Endodermal cell (in vitro differentiated cells): ENCODE measurements around the gene APELA. TPM values are rescaled to one million over a fixed set of nuclear protein-coding genes. Genes with fewer than 3 reads are reported as not detected.

ENCODE experiments used
- DNase-seq: peaks from one replicate; pipeline ENCODE4 v3.0.0-alpha.2; 2017
- H3K27ac ChIP-seq: 2 replicates; pipeline ENCODE4 v1.5.1; 2013; ENCODE audit warnings: mild to moderate bottlenecking, low read depth, low read length, moderate library complexity
- H3K27me3 ChIP-seq: 2 replicates; pipeline ENCODE4 v1.6.1; 2013; ENCODE audit warnings: mild to moderate bottlenecking, low read length, moderate library complexity; ENCODE audit not compliant: insufficient read depth, control insufficient read depth, poor library complexity, severe bottlenecking
- H3K36me3 ChIP-seq: 2 replicates; pipeline ENCODE4 v1.7.0; 2013; ENCODE audit warnings: mild to moderate bottlenecking, low read length, moderate library complexity; ENCODE audit not compliant: control insufficient read depth, insufficient read depth
- H3K4me1 ChIP-seq: one replicate; pipeline ENCODE4 v1.7.0; 2013; ENCODE audit warnings: low read length; ENCODE audit not compliant: control insufficient read depth, insufficient read depth
- H3K4me3 ChIP-seq: 2 replicates; pipeline ENCODE4 v1.5.1; 2013; ENCODE audit warnings: mild to moderate bottlenecking, low read length, moderate library complexity
- H3K9ac ChIP-seq: 2 replicates; pipeline ENCODE4 v1.6.1; 2013; ENCODE audit warnings: mild to moderate bottlenecking, low read length, moderate library complexity; ENCODE audit not compliant: poor library complexity, severe bottlenecking; ENCODE audit errors: extremely low read depth
- H3K9me3 ChIP-seq: 2 replicates; pipeline ENCODE4 v1.6.1; 2013; ENCODE audit warnings: mild to moderate bottlenecking, low read length, moderate library complexity; ENCODE audit not compliant: control insufficient read depth
- H3K27ac Mint-ChIP-seq: 2 replicates; pipeline ENCODE4 v1.8.0; 2020; ENCODE audit warnings: mixed read lengths
- H3K27me3 Mint-ChIP-seq: 2 replicates; pipeline ENCODE4 v1.8.0; 2021; ENCODE audit warnings: mild to moderate bottlenecking, mixed read lengths; ENCODE audit not compliant: insufficient read depth
- H3K36me3 Mint-ChIP-seq: 2 replicates; pipeline ENCODE4 v1.8.0; 2020; ENCODE audit warnings: low read depth, mixed read lengths
- H3K4me1 Mint-ChIP-seq: 2 replicates; pipeline ENCODE4 v1.8.0; 2020; ENCODE audit warnings: mixed read lengths
- H3K4me3 Mint-ChIP-seq: 2 replicates; pipeline ENCODE4 v1.8.0; 2020; ENCODE audit warnings: mild to moderate bottlenecking, moderate library complexity, mixed read lengths
- H3K9me3 Mint-ChIP-seq: 2 replicates; pipeline ENCODE4 v1.8.0; 2020; ENCODE audit warnings: mild to moderate bottlenecking, mixed read lengths
- WGBS, 2 experiments: methylation state at CpG; one replicate each; pipeline versions ENCODE4 v1.1.5 to v1.1.7; 2013; ENCODE audit warnings: missing lambda C conversion rate in 2 of 2, mixed read lengths in 1 of 2; ENCODE audit not compliant: insufficient coverage in 1 of 2, insufficient read length in 1 of 2; 5-methylcytosine and 5-hydroxymethylcytosine counted together
- total RNA-seq, 2 donors: library from RNA; stranded (reverse); fragmentation: NEBNext Ultra II Directional in 1 of 2; extraction: Animal tissue kit (Norgen Biotek cat#: 25700) in 1 of 2; gene quantifications; 2 replicates in 1 of 2; 3 replicates in 1 of 2; pipeline ENCODE4 v1.2.1, GENCODE V29; 2021
- TF ChIP-seq, protein P1 (sequence below): fragments of 200-600 bp; sonication (generic); conservative IDR thresholded peaks from 2 replicates; pipeline ENCODE4 v1.5.0; 2021; ENCODE audit warnings: antibody characterized with exemption, mild to moderate bottlenecking

APELA gene
- total RNA-seq, 2 donors from 2014 or later, result 3.3 to 21.5 TPM

DNA sequence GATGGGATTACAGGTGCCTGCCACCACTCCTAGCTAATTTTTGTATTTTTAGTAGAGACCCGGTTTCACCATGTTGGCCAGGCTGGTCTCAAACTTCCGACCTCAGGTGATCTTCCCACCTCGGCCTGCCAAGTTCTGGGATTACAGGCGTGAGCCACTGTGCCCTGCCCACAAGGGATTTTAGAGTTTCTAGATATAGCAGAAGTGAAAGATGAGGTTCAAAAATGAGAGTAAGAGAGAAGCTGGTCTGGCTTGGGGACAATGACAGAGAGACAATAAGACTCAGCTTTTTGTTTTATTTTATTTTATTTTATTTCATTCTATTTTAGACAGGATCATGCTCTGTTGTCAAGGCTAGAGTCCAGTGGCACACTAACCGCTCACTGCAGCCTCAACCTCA, 69.8 kb downstream of the APELA start:
- Mint-ChIP-seq H3K27ac (no peak overlapping the region), H3K4me3 (no peak overlapping the region)
- 95 to 99% methylated on average over 5 of the region's 5 CpGs for WGBS, 2 experiments

More for the DNA sequence above, 69.8 kb downstream of the APELA start:
- DNase-seq, result no peak
- H3K9me3 Mint-ChIP-seq, result no peaks in the 10 kb centered on the region
- H3K36me3 Mint-ChIP-seq, result no peaks in the 10 kb centered on the region
- H3K27ac ChIP-seq, result no peak overlapping the region
- no peak overlapping the region for H3K4me3 ChIP-seq
- no peaks in the 10 kb centered on the region for H3K36me3 ChIP-seq
- TF ChIP-seq, protein P1, sequence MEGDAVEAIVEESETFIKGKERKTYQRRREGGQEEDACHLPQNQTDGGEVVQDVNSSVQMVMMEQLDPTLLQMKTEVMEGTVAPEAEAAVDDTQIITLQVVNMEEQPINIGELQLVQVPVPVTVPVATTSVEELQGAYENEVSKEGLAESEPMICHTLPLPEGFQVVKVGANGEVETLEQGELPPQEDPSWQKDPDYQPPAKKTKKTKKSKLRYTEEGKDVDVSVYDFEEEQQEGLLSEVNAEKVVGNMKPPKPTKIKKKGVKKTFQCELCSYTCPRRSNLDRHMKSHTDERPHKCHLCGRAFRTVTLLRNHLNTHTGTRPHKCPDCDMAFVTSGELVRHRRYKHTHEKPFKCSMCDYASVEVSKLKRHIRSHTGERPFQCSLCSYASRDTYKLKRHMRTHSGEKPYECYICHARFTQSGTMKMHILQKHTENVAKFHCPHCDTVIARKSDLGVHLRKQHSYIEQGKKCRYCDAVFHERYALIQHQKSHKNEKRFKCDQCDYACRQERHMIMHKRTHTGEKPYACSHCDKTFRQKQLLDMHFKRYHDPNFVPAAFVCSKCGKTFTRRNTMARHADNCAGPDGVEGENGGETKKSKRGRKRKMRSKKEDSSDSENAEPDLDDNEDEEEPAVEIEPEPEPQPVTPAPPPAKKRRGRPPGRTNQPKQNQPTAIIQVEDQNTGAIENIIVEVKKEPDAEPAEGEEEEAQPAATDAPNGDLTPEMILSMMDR, result no peak
- no peaks in the 10 kb centered on the region for H3K4me1 ChIP-seq
- H3K9me3 ChIP-seq, result no peaks in the 10 kb centered on the region
- H3K9ac ChIP-seq, result no peak overlapping the region
- H3K27me3 Mint-ChIP-seq, result peaks cover 5% of the 10 kb centered on the region
- no peaks in the 10 kb centered on the region for H3K27me3 ChIP-seq
- H3K4me1 Mint-ChIP-seq, result peaks cover 26% of the 10 kb centered on the region

Other genes starting within 250 kb of the APELA start
- gene SMIM31, start 123.0 kb upstream of the APELA start, total RNA-seq, result not detected
- gene TRIM61, start 100.5 kb downstream of the APELA start, total RNA-seq, result 1 to 10 TPM; 2.7 to 3.8 TPM
- gene TRIM60, start 154.8 kb downstream of the APELA start, total RNA-seq, result not detected
- not detected for gene TRIM75, start 176.7 kb downstream of the APELA start, total RNA-seq
- 10 to 100 TPM; 13.1 to 15.1 TPM for gene TMEM192, start 235.7 kb downstream of the APELA start, total RNA-seq